ENCODE measurements around the gene SEC14L5. TPM values are rescaled to one million over a fixed set of nuclear protein-coding genes. Genes with fewer than 3 reads are reported as not detected.

SEC14L5 gene
- total and polyA plus RNA-seq, 2 experiments from 2014 or later: 2.6 to 5.9 TPM

DNA sequence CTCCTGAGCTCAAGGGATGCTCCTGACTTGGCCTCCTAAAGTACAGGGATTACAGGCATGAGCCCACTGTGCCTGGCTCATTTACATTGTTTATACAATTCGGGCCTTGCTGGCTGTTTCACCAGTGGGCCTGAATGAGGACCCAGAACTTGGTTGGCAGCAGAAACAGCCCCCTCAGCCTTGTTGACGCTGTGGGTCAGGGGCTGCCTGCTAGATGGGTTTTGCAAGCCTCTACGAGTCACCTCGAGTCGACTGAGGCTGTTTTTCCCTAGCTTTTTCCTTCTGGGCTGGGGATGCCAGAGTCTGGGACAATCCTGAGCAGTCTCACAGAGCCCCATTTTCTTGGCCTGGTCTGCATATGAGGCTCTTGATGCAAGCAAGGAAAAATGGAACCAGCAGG lies 37.3 kb upstream of the SEC14L5 start:
- peaks cover 25% of the 10 kb centered on the region for H3K4me1 Mint-ChIP-seq
- no peak overlapping the region for H2AFZ ChIP-seq

More for the DNA sequence above, 37.3 kb upstream of the SEC14L5 start:
- Histone ChIP-seq H3K27ac (ENCODE audit: low read depth) (no peak overlapping the region), H3K4me2 (no peak overlapping the region), H3K79me2 (replicated peaks; ENCODE audit: insufficient read depth) (no peaks in the 10 kb centered on the region), H3K9me2 (ENCODE audit: insufficient read depth) (no peaks in the 10 kb centered on the region), H3K4me1 (ENCODE audit: insufficient read depth) (peaks cover 8% of the 10 kb centered on the region; the same call in 1 of the 2 replicates), H3F3A (replicated peaks; ENCODE audit: low read depth) (no peaks in the 10 kb centered on the region), H3K27me3 (ENCODE audit: insufficient read depth) (no peaks in the 10 kb centered on the region), H3K4me3 (no peak overlapping the region), H4K20me1 (replicated peaks; ENCODE audit: insufficient read depth) (0 out of 2 replicates have a peak, but pooled peaks cover 6% of the 10 kb centered on the region), H3K36me3 (ENCODE audit: insufficient read depth) (no peaks in the 10 kb centered on the region)
- H3K27ac Mint-ChIP-seq: no peak overlapping the region
- H3K27me3 Mint-ChIP-seq (ENCODE audit: insufficient read depth, low read depth, poor library complexity): peaks cover 5% of the 10 kb centered on the region
- no peaks in the 10 kb centered on the region; the same call in 2 of the 3 replicates for H3K36me3 Mint-ChIP-seq (ENCODE audit: low read depth)
- DNase-seq (ENCODE audit: low spot score): no peak
- no peak overlapping the region for H3K4me3 Mint-ChIP-seq
- ATAC-seq: no peak
- no peak for TF ChIP-seq EZH2 (IDR thresholded peaks at IDR 0.05; ENCODE audit: low read depth, unreplicated experiment)
- TF ChIP-seq ZNF331 (CRISPR knock-in tag; IDR thresholded peaks at IDR 0.05; ENCODE audit: low read depth): no peak
- no peak for TF ChIP-seq EZH2phosphoT487 (IDR thresholded peaks at IDR 0.05; ENCODE audit: unreplicated experiment)
- no peak for TF ChIP-seq JUNB (IDR thresholded peaks at IDR 0.05; ENCODE audit: unreplicated experiment)
- TF ChIP-seq, protein P1, sequence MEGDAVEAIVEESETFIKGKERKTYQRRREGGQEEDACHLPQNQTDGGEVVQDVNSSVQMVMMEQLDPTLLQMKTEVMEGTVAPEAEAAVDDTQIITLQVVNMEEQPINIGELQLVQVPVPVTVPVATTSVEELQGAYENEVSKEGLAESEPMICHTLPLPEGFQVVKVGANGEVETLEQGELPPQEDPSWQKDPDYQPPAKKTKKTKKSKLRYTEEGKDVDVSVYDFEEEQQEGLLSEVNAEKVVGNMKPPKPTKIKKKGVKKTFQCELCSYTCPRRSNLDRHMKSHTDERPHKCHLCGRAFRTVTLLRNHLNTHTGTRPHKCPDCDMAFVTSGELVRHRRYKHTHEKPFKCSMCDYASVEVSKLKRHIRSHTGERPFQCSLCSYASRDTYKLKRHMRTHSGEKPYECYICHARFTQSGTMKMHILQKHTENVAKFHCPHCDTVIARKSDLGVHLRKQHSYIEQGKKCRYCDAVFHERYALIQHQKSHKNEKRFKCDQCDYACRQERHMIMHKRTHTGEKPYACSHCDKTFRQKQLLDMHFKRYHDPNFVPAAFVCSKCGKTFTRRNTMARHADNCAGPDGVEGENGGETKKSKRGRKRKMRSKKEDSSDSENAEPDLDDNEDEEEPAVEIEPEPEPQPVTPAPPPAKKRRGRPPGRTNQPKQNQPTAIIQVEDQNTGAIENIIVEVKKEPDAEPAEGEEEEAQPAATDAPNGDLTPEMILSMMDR (conservative IDR thresholded peaks at IDR 0.05; ENCODE audit: low read depth in 2 of 2): no peak
- TF ChIP-seq POLR2AphosphoS5 (IDR thresholded peaks at IDR 0.05; ENCODE audit: low read depth): no peak
- no peak for TF ChIP-seq CREB1 (CRISPR knock-in tag; IDR thresholded peaks at IDR 0.05; ENCODE audit: low read depth)
- TF ChIP-seq, protein P2, sequence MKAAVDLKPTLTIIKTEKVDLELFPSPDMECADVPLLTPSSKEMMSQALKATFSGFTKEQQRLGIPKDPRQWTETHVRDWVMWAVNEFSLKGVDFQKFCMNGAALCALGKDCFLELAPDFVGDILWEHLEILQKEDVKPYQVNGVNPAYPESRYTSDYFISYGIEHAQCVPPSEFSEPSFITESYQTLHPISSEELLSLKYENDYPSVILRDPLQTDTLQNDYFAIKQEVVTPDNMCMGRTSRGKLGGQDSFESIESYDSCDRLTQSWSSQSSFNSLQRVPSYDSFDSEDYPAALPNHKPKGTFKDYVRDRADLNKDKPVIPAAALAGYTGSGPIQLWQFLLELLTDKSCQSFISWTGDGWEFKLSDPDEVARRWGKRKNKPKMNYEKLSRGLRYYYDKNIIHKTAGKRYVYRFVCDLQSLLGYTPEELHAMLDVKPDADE (IDR thresholded peaks at IDR 0.05): no peak
- no peak for TF ChIP-seq STAT1 (IDR thresholded peaks at IDR 0.05; ENCODE audit: unreplicated experiment)
- TF ChIP-seq, protein P3, sequence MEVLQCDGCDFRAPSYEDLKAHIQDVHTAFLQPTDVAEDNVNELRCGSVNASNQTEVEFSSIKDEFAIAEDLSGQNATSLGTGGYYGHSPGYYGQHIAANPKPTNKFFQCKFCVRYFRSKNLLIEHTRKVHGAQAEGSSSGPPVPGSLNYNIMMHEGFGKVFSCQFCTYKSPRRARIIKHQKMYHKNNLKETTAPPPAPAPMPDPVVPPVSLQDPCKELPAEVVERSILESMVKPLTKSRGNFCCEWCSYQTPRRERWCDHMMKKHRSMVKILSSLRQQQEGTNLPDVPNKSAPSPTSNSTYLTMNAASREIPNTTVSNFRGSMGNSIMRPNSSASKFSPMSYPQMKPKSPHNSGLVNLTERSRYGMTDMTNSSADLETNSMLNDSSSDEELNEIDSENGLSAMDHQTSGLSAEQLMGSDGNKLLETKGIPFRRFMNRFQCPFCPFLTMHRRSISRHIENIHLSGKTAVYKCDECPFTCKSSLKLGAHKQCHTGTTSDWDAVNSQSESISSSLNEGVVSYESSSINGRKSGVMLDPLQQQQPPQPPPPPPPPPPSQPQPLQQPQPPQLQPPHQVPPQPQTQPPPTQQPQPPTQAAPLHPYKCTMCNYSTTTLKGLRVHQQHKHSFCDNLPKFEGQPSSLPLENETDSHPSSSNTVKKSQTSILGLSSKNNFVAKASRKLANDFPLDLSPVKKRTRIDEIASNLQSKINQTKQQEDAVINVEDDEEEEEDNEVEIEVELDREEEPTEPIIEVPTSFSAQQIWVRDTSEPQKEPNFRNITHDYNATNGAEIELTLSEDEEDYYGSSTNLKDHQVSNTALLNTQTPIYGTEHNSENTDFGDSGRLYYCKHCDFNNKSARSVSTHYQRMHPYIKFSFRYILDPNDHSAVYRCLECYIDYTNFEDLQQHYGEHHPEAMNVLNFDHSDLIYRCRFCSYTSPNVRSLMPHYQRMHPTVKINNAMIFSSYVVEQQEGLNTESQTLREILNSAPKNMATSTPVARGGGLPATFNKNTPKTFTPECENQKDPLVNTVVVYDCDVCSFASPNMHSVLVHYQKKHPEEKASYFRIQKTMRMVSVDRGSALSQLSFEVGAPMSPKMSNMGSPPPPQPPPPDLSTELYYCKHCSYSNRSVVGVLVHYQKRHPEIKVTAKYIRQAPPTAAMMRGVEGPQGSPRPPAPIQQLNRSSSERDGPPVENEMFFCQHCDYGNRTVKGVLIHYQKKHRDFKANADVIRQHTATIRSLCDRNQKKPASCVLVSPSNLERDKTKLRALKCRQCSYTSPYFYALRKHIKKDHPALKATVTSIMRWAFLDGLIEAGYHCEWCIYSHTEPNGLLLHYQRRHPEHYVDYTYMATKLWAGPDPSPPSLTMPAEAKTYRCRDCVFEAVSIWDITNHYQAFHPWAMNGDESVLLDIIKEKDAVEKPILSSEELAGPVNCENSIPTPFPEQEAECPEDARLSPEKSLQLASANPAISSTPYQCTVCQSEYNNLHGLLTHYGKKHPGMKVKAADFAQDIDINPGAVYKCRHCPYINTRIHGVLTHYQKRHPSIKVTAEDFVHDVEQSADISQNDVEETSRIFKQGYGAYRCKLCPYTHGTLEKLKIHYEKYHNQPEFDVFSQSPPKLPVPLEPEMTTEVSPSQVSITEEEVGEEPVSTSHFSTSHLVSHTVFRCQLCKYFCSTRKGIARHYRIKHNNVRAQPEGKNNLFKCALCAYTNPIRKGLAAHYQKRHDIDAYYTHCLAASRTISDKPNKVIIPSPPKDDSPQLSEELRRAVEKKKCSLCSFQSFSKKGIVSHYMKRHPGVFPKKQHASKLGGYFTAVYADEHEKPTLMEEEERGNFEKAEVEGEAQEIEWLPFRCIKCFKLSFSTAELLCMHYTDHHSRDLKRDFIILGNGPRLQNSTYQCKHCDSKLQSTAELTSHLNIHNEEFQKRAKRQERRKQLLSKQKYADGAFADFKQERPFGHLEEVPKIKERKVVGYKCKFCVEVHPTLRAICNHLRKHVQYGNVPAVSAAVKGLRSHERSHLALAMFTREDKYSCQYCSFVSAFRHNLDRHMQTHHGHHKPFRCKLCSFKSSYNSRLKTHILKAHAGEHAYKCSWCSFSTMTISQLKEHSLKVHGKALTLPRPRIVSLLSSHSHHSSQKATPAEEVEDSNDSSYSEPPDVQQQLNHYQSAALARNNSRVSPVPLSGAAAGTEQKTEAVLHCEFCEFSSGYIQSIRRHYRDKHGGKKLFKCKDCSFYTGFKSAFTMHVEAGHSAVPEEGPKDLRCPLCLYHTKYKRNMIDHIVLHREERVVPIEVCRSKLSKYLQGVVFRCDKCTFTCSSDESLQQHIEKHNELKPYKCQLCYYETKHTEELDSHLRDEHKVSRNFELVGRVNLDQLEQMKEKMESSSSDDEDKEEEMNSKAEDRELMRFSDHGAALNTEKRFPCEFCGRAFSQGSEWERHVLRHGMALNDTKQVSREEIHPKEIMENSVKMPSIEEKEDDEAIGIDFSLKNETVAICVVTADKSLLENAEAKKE (CRISPR knock-in tag; IDR thresholded peaks at IDR 0.05): no peak
- TF ChIP-seq REST (IDR thresholded peaks at IDR 0.05; ENCODE audit: unreplicated experiment): no peak
- no peak for TF ChIP-seq NANOG (IDR thresholded peaks at IDR 0.05; ENCODE audit: borderline replicate concordance)
- TF ChIP-seq ZNF114 (CRISPR knock-in tag; IDR thresholded peaks at IDR 0.05): no peak
- no peaks in the 10 kb centered on the region for H3K9me3 Mint-ChIP-seq
